IPS-15b (cell line): Measurements from ENCODE around the gene TRMT112.
"Not testable (repeated sequence)": the region's sequence is repeated elsewhere in the genome, so short reads cannot be mapped to it uniquely, and the experiment has no call there.

Experiments used
- H3K27me3 ChIP-seq: one replicate; pipeline ENCODE4 v1.6.1; 2013; ENCODE audit warnings: low read length; ENCODE audit not compliant: control insufficient read depth, insufficient read depth
- H3K36me3 ChIP-seq: one replicate; pipeline ENCODE4 v1.6.1; 2013; ENCODE audit warnings: low read length; ENCODE audit not compliant: control insufficient read depth, insufficient read depth
- H3K4me1 ChIP-seq: one replicate; pipeline ENCODE4 v1.6.1; 2013; ENCODE audit warnings: mild to moderate bottlenecking, low read length; ENCODE audit not compliant: control insufficient read depth, insufficient read depth
- H3K4me3 ChIP-seq: one replicate; pipeline ENCODE4 v1.5.1; 2013; ENCODE audit warnings: low read depth, low read length
- H3K9ac ChIP-seq: one replicate; pipeline ENCODE4 v1.6.1; 2013; ENCODE audit warnings: low read depth, mild to moderate bottlenecking, low read length
- H3K9me3 ChIP-seq: one replicate; pipeline ENCODE4 v1.6.1; 2013; ENCODE audit warnings: mild to moderate bottlenecking, low read length; ENCODE audit not compliant: control insufficient read depth, insufficient read depth

The TRMT112 gene

GRCh38 chr11:64321533-64321932 is 4.2 kb upstream of the TRMT112 start:
- Histone ChIP-seq H3K4me3 (no peak overlapping the region), H3K4me1 (no peaks in the 10 kb centered on the region), H3K36me3 (peaks cover 28% of the 10 kb centered on the region), H3K9ac (no peak overlapping the region), H3K9me3 (no peaks in the 10 kb centered on the region), H3K27me3 (no peaks in the 10 kb centered on the region)

GRCh38 chr11:64321026-64321425 is 3.7 kb upstream of the TRMT112 start:
- no peaks in the 10 kb centered on the region for H3K27me3 ChIP-seq
- H3K9ac ChIP-seq: no peak overlapping the region
- H3K4me1 ChIP-seq: no peaks in the 10 kb centered on the region
- no peak overlapping the region for H3K4me3 ChIP-seq
- peaks cover 31% of the 10 kb centered on the region for H3K36me3 ChIP-seq
- H3K9me3 ChIP-seq: no peaks in the 10 kb centered on the region

GRCh38 chr11:64320556-64320955 is 3.2 kb upstream of the TRMT112 start:
- Histone ChIP-seq H3K36me3 (peaks cover 31% of the 10 kb centered on the region), H3K9ac (no peak overlapping the region), H3K27me3 (no peaks in the 10 kb centered on the region), H3K9me3 (no peaks in the 10 kb centered on the region), H3K4me1 (no peaks in the 10 kb centered on the region), H3K4me3 (no peak overlapping the region)

- Histone ChIP-seq H3K36me3 (peaks cover 38% of the 10 kb centered on the region), H3K27me3 (no peaks in the 10 kb centered on the region), H3K9ac (no peak overlapping the region), H3K4me1 (no peaks in the 10 kb centered on the region), H3K4me3 (peak overlapping the region; percentile 92), H3K9me3 (no peaks in the 10 kb centered on the region)
Measured at GRCh38 chr11:64318766-64319761, 1.7 kb upstream of the TRMT112 start.

GRCh38 chr11:64317961-64318765 is 804 bp upstream of the TRMT112 start, which contains the start of gene PRDX5:
PRDX5 (plus strand) TSS chr11:64318121; CDS start chr11:64318216, 95 bp downstream.
- Histone ChIP-seq H3K9me3 (no peaks in the 10 kb centered on the region), H3K4me1 (no peaks in the 10 kb centered on the region), H3K36me3 (peaks cover 41% of the 10 kb centered on the region), H3K9ac (peak within 1 kb of the TSS; percentile 87), H3K4me3 (peak within 1 kb of the TSS; percentile 92), H3K27me3 (no peaks in the 10 kb centered on the region)

- peaks cover 31% of the 10 kb centered on the region for H3K36me3 ChIP-seq
- H3K4me3 ChIP-seq: peak overlapping the region; percentile 92
- H3K9me3 ChIP-seq: no peaks in the 10 kb centered on the region
- no peaks in the 10 kb centered on the region for H3K4me1 ChIP-seq
- H3K9ac ChIP-seq: peak overlapping the region; percentile 87
- H3K27me3 ChIP-seq: no peaks in the 10 kb centered on the region
Measured at GRCh38 chr11:64316672-64317324, 561 bp downstream of the TRMT112 start.

- H3K4me1 ChIP-seq, H3K27me3 ChIP-seq, H3K9me3 ChIP-seq, H3K9ac ChIP-seq: not testable (repeated sequence)
- Histone ChIP-seq H3K4me3 (peak overlapping the region; percentile 92), H3K36me3 (peaks cover 26% of the 10 kb centered on the region)
Measured at GRCh38 chr11:64315667-64316526, 1.5 kb downstream of the TRMT112 start.

- Histone ChIP-seq H3K9ac (no peak overlapping the region), H3K4me1 (no peaks in the 10 kb centered on the region), H3K4me3 (no peak overlapping the region), H3K36me3 (peaks cover 21% of the 10 kb centered on the region), H3K27me3 (no peaks in the 10 kb centered on the region), H3K9me3 (no peaks in the 10 kb centered on the region)
Measured at GRCh38 chr11:64314805-64315561, 2.4 kb downstream of the TRMT112 start.

- Histone ChIP-seq H3K27me3 (no peaks in the 10 kb centered on the region), H3K36me3 (peaks cover 18% of the 10 kb centered on the region), H3K9ac (no peak overlapping the region), H3K4me1 (no peaks in the 10 kb centered on the region), H3K9me3 (no peaks in the 10 kb centered on the region), H3K4me3 (no peak overlapping the region)
Measured at GRCh38 chr11:64314146-64314804, 3.1 kb downstream of the TRMT112 start.

GRCh38 chr11:64313491-64314145 is 3.7 kb downstream of the TRMT112 start:
- Histone ChIP-seq H3K36me3 (peaks cover 18% of the 10 kb centered on the region), H3K4me3 (no peak overlapping the region), H3K9ac (no peak overlapping the region), H3K9me3 (no peaks in the 10 kb centered on the region), H3K27me3 (no peaks in the 10 kb centered on the region), H3K4me1 (no peaks in the 10 kb centered on the region)
